OCI-LY7 (cell line): ENCODE data around the gene TRERF1.

ENCODE experiments used
- EZH2phosphoT487 ChIP-seq: fragments of 200-600 bp; sonication (generic); IDR thresholded peaks from 2 replicates; pipeline ENCODE4 v1.6.1; 2018; ENCODE audit warnings: low read depth, borderline replicate concordance, mild to moderate bottlenecking, mixed run types, antibody characterized with exemption, low read length, moderate library complexity, mixed read lengths
- TF ChIP-seq, protein P1 (sequence below): fragments of 200-600 bp; sonication (generic); conservative IDR thresholded peaks from 2 replicates; pipeline ENCODE4 v1.5.1; 2014; ENCODE audit warnings: mild to moderate bottlenecking, antibody characterized with exemption, low read length, moderate library complexity, mixed read lengths

DNA sequence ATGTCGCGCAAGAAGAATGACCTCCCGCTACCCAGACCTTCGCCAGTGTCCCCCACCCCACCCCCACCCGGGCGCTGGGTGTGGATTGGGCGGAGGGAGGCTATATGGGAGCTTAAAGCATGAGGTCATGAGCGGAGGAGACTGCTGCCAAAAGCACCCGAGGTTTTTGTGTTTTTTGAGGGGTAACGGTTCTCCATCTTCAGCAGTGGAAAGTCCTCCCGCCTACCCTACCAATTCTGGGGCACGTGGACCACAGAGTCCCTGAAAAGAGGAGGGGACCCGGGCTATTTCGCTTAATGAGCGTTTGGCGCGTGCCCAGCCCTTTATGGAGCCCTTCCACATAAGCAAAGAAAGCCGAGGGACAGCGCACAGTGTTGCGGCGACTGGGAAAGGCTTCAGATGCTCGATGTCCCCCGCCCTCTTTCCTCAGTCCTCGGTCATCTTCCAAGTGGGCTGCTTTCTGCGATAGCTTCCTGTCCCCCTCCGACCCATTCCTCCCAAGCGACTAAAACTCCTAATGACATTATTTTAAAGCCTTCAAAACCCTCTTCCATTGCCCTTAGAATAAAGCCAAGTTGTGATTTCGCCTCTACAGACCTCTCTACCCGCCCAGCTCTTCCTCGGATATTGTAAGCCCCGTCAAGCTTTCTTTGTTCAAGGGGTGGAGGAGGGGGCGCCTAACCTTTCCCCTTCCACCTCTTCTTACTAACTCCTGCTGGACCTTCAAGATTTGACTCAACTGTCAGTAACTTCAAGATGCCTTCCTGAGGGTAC is 2.1 kb upstream of the TRERF1 start:
- TF ChIP-seq, protein P1, sequence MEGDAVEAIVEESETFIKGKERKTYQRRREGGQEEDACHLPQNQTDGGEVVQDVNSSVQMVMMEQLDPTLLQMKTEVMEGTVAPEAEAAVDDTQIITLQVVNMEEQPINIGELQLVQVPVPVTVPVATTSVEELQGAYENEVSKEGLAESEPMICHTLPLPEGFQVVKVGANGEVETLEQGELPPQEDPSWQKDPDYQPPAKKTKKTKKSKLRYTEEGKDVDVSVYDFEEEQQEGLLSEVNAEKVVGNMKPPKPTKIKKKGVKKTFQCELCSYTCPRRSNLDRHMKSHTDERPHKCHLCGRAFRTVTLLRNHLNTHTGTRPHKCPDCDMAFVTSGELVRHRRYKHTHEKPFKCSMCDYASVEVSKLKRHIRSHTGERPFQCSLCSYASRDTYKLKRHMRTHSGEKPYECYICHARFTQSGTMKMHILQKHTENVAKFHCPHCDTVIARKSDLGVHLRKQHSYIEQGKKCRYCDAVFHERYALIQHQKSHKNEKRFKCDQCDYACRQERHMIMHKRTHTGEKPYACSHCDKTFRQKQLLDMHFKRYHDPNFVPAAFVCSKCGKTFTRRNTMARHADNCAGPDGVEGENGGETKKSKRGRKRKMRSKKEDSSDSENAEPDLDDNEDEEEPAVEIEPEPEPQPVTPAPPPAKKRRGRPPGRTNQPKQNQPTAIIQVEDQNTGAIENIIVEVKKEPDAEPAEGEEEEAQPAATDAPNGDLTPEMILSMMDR, result no peak
- TF ChIP-seq EZH2phosphoT487, result no peak
